Activated CD8-positive, alpha-beta memory T cell treated with anti-CD3 and anti-CD28 coated beads for 36 hours (primary cell): Measurements from ENCODE around the gene PMCH. TPM values are rescaled to one million over a fixed set of nuclear protein-coding genes. Genes with fewer than 3 reads are reported as not detected.
"Not testable (repeated sequence)": the region's sequence is repeated elsewhere in the genome, so short reads cannot be mapped to it uniquely, and the experiment has no call there.

Experiments
- CTCF ChIA-PET: fragments of 350-600 bp; sonication (Branson Sonifier 250); formaldehyde crosslinking; loops from one replicate; lab custom pipeline; 2021; ENCODE audit warnings: antibody characterized with exemption; lab: Charles Lee
- POLR2A ChIA-PET: fragments of 350-600 bp; sonication (Branson Sonifier 250); formaldehyde crosslinking; loops from one replicate; lab custom pipeline; 2021; ENCODE audit warnings: antibody characterized with exemption; lab: Charles Lee
- total RNA-seq, 2 experiments: library from RNA; stranded (reverse); gene quantifications; one replicate each; pipeline ENCODE4 v1.2.3, GENCODE V29; 2021

Gene PMCH
- total RNA-seq, 2 experiments from 2014 or later = 1.6 to 1.8 TPM

- CTCF ChIA-PET, POLR2A ChIA-PET: not testable (repeated sequence)
Observed at GRCh38 chr12:102155206-102155605, 42.4 kb downstream of the PMCH start.

GRCh38 chr12:102147062-102147587 lies 50.5 kb downstream of the PMCH start:
- CTCF ChIA-PET = not testable (repeated sequence)

More at GRCh38 chr12:102147062-102147587, 50.5 kb downstream of the PMCH start:
- POLR2A ChIA-PET = not testable (repeated sequence)

Other genes starting within 250 kb of the PMCH start
- gene WASHC3, start 135.8 kb downstream of the PMCH start, total RNA-seq = 10 to 100 TPM; 37.7 to 42.4 TPM
- 10 to 100 TPM; 90.3 to 92.6 TPM for gene NUP37, start 77.7 kb downstream of the PMCH start, total RNA-seq
- 10 to 100 TPM; 21.9 to 24.3 TPM for gene PARPBP, start 77.7 kb downstream of the PMCH start, total RNA-seq